Large intestine (tissue), 3 donors: ENCODE results near the gene RNASEH2B. TPM values are rescaled to one million over a fixed set of nuclear protein-coding genes. Genes with fewer than 3 reads are reported as not detected.

Source experiments
- DNase-seq, 2 donors: peaks; one replicate each; pipeline versions ENCODE4 v3.0.0 to v3.0.0-alpha.2; 2013
- H3K27ac ChIP-seq: one replicate; pipeline ENCODE4 v1.5.1; 2013; ENCODE audit warnings: low read length
- H3K27me3 ChIP-seq: 2 replicates; pipeline ENCODE4 v1.6.1; 2013; ENCODE audit warnings: low read length; ENCODE audit not compliant: control insufficient read depth, insufficient read depth
- H3K36me3 ChIP-seq: 2 replicates; pipeline ENCODE4 v1.6.1; 2013; ENCODE audit warnings: low read length; ENCODE audit not compliant: control insufficient read depth, insufficient read depth
- H3K4me1 ChIP-seq: one replicate; pipeline ENCODE4 v1.6.1; 2013; ENCODE audit warnings: low read length; ENCODE audit not compliant: control insufficient read depth, insufficient read depth
- H3K4me3 ChIP-seq: one replicate; pipeline ENCODE4 v1.5.1; 2013; ENCODE audit warnings: low read length
- H3K9me3 ChIP-seq: one replicate; pipeline ENCODE4 v1.6.1; 2013; ENCODE audit warnings: mild to moderate bottlenecking, low read depth, low read length, moderate library complexity; ENCODE audit not compliant: control insufficient read depth
- WGBS: methylation state at CpG from one replicate; pipeline ENCODE4 v1.1.5; 2013; ENCODE audit warnings: low lambda C conversion rate; ENCODE audit not compliant: insufficient coverage; 5-methylcytosine and 5-hydroxymethylcytosine counted together
- polyA plus RNA-seq: library from polyadenylated mRNA; unstranded; fragments of 120-200 nt; gene quantifications from one replicate; pipeline ENCODE4 v1.2.1, GENCODE V29; 2013

The RNASEH2B gene
- polyA plus RNA-seq, 1 donor: 43.7 TPM

GRCh38 chr13:50883728-50884127 lies 25.9 kb upstream of the RNASEH2B start:
- H3K27me3 ChIP-seq: no peaks in the 10 kb centered on the region
- H3K36me3 ChIP-seq: no peaks in the 10 kb centered on the region
- H3K9me3 ChIP-seq: no peaks in the 10 kb centered on the region
- no CpG with 5 or more reads among the region's 1 CpG for whole genome bisulfite sequencing
- H3K4me1 ChIP-seq: no peaks in the 10 kb centered on the region
- H3K4me3 ChIP-seq: no peak overlapping the region
- no peak overlapping the region for H3K27ac ChIP-seq
- DNase-seq: no peak

GRCh38 chr13:50884265-50884664 lies 25.3 kb upstream of the RNASEH2B start:
- Histone ChIP-seq H3K36me3 (no peaks in the 10 kb centered on the region), H3K4me1 (no peaks in the 10 kb centered on the region), H3K27ac (no peak overlapping the region), H3K27me3 (no peaks in the 10 kb centered on the region), H3K4me3 (no peak overlapping the region), H3K9me3 (no peaks in the 10 kb centered on the region)
- no CpG with 5 or more reads among the region's 1 CpG for WGBS
- DNase-seq: no peak

GRCh38 chr13:50887151-50887550 lies 22.4 kb upstream of the RNASEH2B start:
- Histone ChIP-seq H3K9me3 (no peaks in the 10 kb centered on the region), H3K4me1 (no peaks in the 10 kb centered on the region), H3K4me3 (no peak overlapping the region), H3K27me3 (no peaks in the 10 kb centered on the region), H3K36me3 (no peaks in the 10 kb centered on the region), H3K27ac (no peak overlapping the region)
- no peak for DNase-seq
- 87% methylated on average over 3 of the region's 7 CpGs for WGBS

- H3K4me3 ChIP-seq: no peak overlapping the region
- no peak for DNase-seq
- WGBS: 25% methylated on average over 1 of the region's 1 CpG
- no peak overlapping the region for H3K27ac ChIP-seq
- H3K27me3 ChIP-seq: no peaks in the 10 kb centered on the region
- no peaks in the 10 kb centered on the region for H3K9me3 ChIP-seq
- no peaks in the 10 kb centered on the region for H3K36me3 ChIP-seq
- no peaks in the 10 kb centered on the region for H3K4me1 ChIP-seq
Measured at GRCh38 chr13:50888362-50888761, 21.2 kb upstream of the RNASEH2B start.

- no peaks in the 10 kb centered on the region for H3K27me3 ChIP-seq
- H3K36me3 ChIP-seq: no peaks in the 10 kb centered on the region
- no peak overlapping the region for H3K27ac ChIP-seq
- no peak overlapping the region for H3K4me3 ChIP-seq
- no peaks in the 10 kb centered on the region for H3K4me1 ChIP-seq
- no peaks in the 10 kb centered on the region for H3K9me3 ChIP-seq
- no peak for DNase-seq
- WGBS: no CpG with 5 or more reads among the region's 1 CpG
Measured at GRCh38 chr13:50889317-50889716, 20.3 kb upstream of the RNASEH2B start.

- Histone ChIP-seq H3K27ac (no peak overlapping the region), H3K36me3 (no peaks in the 10 kb centered on the region), H3K4me3 (no peak overlapping the region), H3K9me3 (no peaks in the 10 kb centered on the region), H3K4me1 (no peaks in the 10 kb centered on the region), H3K27me3 (no peaks in the 10 kb centered on the region)
- no peak for DNase-seq
Measured at GRCh38 chr13:50891206-50891605, 18.4 kb upstream of the RNASEH2B start.

GRCh38 chr13:50892210-50892944 lies 17.2 kb upstream of the RNASEH2B start:
- 90% methylated on average over 3 of the region's 7 CpGs for WGBS
- no peak for DNase-seq
- no peaks in the 10 kb centered on the region for H3K27me3 ChIP-seq

GRCh38 chr13:50893211-50893852 lies 16.3 kb upstream of the RNASEH2B start:
- WGBS: 60% methylated on average over 2 of the region's 4 CpGs
- Histone ChIP-seq H3K36me3 (no peaks in the 10 kb centered on the region), H3K4me1 (no peaks in the 10 kb centered on the region), H3K9me3 (no peaks in the 10 kb centered on the region), H3K27me3 (no peaks in the 10 kb centered on the region), H3K27ac (peak overlapping the region; percentile 33), H3K4me3 (no peak overlapping the region)
- no peak for DNase-seq

More at GRCh38 chr13:50892210-50892944, 17.2 kb upstream of the RNASEH2B start:
- no peaks in the 10 kb centered on the region for H3K36me3 ChIP-seq
- H3K4me3 ChIP-seq: no peak overlapping the region
- H3K4me1 ChIP-seq: no peaks in the 10 kb centered on the region
- no peak overlapping the region for H3K27ac ChIP-seq
- H3K9me3 ChIP-seq: no peaks in the 10 kb centered on the region

GRCh38 chr13:50894012-50894411 lies 15.6 kb upstream of the RNASEH2B start:
- Histone ChIP-seq H3K27me3 (no peaks in the 10 kb centered on the region), H3K27ac (no peak overlapping the region), H3K9me3 (no peaks in the 10 kb centered on the region), H3K36me3 (no peaks in the 10 kb centered on the region), H3K4me1 (no peaks in the 10 kb centered on the region), H3K4me3 (no peak overlapping the region)
- DNase-seq: no peak
- WGBS: no CpG with 5 or more reads among the region's 2 CpGs

- WGBS: 100% methylated on average over 2 of the region's 2 CpGs
- no peaks in the 10 kb centered on the region for H3K36me3 ChIP-seq
- DNase-seq: no peak
- H3K27ac ChIP-seq: no peak overlapping the region
- no peaks in the 10 kb centered on the region for H3K4me1 ChIP-seq
- H3K27me3 ChIP-seq: no peaks in the 10 kb centered on the region
- no peak overlapping the region for H3K4me3 ChIP-seq
- H3K9me3 ChIP-seq: no peaks in the 10 kb centered on the region
Measured at GRCh38 chr13:50894504-50894903, 15.1 kb upstream of the RNASEH2B start.

- H3K36me3 ChIP-seq: no peaks in the 10 kb centered on the region
- H3K27ac ChIP-seq: no peak overlapping the region
- no peaks in the 10 kb centered on the region for H3K27me3 ChIP-seq
- WGBS: no CpG with 5 or more reads among the region's 1 CpG
- no peak for DNase-seq
- no peaks in the 10 kb centered on the region for H3K4me1 ChIP-seq
- no peak overlapping the region for H3K4me3 ChIP-seq
- no peaks in the 10 kb centered on the region for H3K9me3 ChIP-seq
Measured at GRCh38 chr13:50898338-50898737, 11.3 kb upstream of the RNASEH2B start.
